ENCODE results near the gene CD93.

Gene CD93

GRCh38 chr20:23086056-23086566, at the start of gene CD93:
Gene CD93 (minus strand): TSS chr20:23086324. CDS start chr20:23086192, 132 bp downstream.
- DNase-seq = no peak

GRCh38 chr20:23133560-23133998, 47.5 kb upstream of the CD93 start:
- no peak for DNase-seq

GRCh38 chr20:23132930-23133559, 46.9 kb upstream of the CD93 start:
- no peak for DNase-seq

GRCh38 chr20:23132293-23132929, 46.3 kb upstream of the CD93 start:
- no peak for DNase-seq

- no peak for DNase-seq
These were observed 45.6 kb upstream of the CD93 start for GRCh38 chr20:23131766-23132165.

- no peak for DNase-seq
These were observed 44.6 kb upstream of the CD93 start for GRCh38 chr20:23130622-23131140.

- no peak for DNase-seq
These were observed 43.9 kb upstream of the CD93 start for GRCh38 chr20:23129891-23130621.

GRCh38 chr20:23129266-23129665, 43.1 kb upstream of the CD93 start:
- DNase-seq = no peak

GRCh38 chr20:23128461-23129125, 42.5 kb upstream of the CD93 start:
- DNase-seq = no peak

- no peak for DNase-seq
These were observed 41.6 kb upstream of the CD93 start for GRCh38 chr20:23127506-23128279.

- no peak for DNase-seq
These were observed 40.3 kb upstream of the CD93 start for GRCh38 chr20:23126281-23127061.

- DNase-seq = no peak
These were observed 39.6 kb upstream of the CD93 start for GRCh38 chr20:23125625-23126191.

- DNase-seq = no peak
These were observed 39.0 kb upstream of the CD93 start for GRCh38 chr20:23125159-23125558.

- no peak for DNase-seq
These were observed 37.8 kb upstream of the CD93 start for GRCh38 chr20:23123886-23124285.

GRCh38 chr20:23122796-23123655, 36.9 kb upstream of the CD93 start:
- DNase-seq = no peak

- no peak for DNase-seq
These were observed 36.2 kb upstream of the CD93 start for GRCh38 chr20:23122321-23122720.

GRCh38 chr20:23121751-23122320, 35.7 kb upstream of the CD93 start:
- DNase-seq = no peak

GRCh38 chr20:23120936-23121750, 35.0 kb upstream of the CD93 start:
- DNase-seq = no peak

GRCh38 chr20:23120261-23120660, 34.1 kb upstream of the CD93 start:
- DNase-seq = no peak
